ENCODE measurements around the gene MTSS2. TPM values are rescaled to one million over a fixed set of nuclear protein-coding genes. Genes with fewer than 3 reads are reported as not detected.

Gene MTSS2
- total RNA-seq, 1 donor: 97.6 TPM

GRCh38 chr16:70682239-70683145 is 3.4 kb downstream of the MTSS2 start:
- no peak overlapping the region for H3K4me3 ChIP-seq (ENCODE audit: low read depth, low read length)
- no peak for DNase-seq (ENCODE audit: low read depth)
- no peak for TF ChIP-seq CTCF (IDR thresholded peaks at IDR 0.05; ENCODE audit: insufficient read depth, low read depth, low read length)

DNA sequence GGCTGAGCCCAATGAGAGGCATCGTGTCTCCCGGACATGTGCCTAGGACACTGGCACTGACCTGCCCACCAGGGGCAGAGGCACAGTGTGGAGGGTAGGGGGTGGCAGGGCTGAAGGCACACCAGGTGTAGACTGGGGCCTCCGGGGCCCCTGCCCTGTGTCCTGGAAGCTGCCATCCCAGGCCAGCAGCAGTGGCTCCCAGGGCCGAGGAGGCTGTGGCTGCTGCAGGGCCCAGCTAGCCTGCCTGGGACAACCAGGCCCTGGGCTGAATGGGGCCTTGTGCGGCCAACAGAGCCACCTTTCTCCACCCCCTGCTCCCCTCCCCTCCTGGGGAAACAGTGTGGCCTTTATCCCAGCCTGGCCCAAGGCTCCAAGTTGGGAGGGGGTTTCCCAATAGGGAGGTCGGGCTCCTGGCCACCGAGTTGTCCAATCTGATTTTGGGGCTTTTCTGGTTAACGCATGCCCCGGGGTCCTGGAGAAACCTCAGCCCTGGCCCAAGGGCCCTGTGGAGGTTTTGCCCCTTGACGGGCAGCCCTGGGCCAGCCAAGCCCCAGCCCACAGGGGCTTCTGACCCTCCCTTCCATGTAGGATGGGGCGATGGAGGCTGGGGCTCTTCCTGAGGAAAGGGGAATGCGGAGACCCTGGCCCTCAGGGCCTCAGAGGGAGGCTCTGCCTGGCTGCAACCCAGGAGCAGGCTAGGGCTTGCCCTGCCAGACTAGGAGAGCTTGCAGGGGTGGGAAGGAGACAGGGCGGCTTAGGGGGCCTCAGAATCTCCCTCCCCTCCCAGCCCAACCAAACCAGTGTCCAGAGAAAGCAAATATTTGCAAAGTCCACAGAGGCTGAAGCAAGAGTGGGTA is 4.2 kb downstream of the MTSS2 start:
- no peak overlapping the region for H3K4me3 ChIP-seq (ENCODE audit: low read depth, low read length)
- TF ChIP-seq CTCF (IDR thresholded peaks at IDR 0.05; ENCODE audit: insufficient read depth, low read depth, low read length): no peak
- no peak for DNase-seq (ENCODE audit: low read depth)

- TF ChIP-seq CTCF (IDR thresholded peaks at IDR 0.05; ENCODE audit: insufficient read depth, low read depth, low read length): no peak
- no peak for DNase-seq (ENCODE audit: low read depth)
- no peak overlapping the region for H3K4me3 ChIP-seq (ENCODE audit: low read depth, low read length)
Observed at GRCh38 chr16:70680495-70681381, 5.1 kb downstream of the MTSS2 start.

- DNase-seq (ENCODE audit: low read depth): no peak
- H3K4me3 ChIP-seq (ENCODE audit: low read depth, low read length): no peak overlapping the region
- TF ChIP-seq CTCF (IDR thresholded peaks at IDR 0.05; ENCODE audit: insufficient read depth, low read depth, low read length): peak; percentile 36
Observed at GRCh38 chr16:70679671-70680494, 6.0 kb downstream of the MTSS2 start.

DNA sequence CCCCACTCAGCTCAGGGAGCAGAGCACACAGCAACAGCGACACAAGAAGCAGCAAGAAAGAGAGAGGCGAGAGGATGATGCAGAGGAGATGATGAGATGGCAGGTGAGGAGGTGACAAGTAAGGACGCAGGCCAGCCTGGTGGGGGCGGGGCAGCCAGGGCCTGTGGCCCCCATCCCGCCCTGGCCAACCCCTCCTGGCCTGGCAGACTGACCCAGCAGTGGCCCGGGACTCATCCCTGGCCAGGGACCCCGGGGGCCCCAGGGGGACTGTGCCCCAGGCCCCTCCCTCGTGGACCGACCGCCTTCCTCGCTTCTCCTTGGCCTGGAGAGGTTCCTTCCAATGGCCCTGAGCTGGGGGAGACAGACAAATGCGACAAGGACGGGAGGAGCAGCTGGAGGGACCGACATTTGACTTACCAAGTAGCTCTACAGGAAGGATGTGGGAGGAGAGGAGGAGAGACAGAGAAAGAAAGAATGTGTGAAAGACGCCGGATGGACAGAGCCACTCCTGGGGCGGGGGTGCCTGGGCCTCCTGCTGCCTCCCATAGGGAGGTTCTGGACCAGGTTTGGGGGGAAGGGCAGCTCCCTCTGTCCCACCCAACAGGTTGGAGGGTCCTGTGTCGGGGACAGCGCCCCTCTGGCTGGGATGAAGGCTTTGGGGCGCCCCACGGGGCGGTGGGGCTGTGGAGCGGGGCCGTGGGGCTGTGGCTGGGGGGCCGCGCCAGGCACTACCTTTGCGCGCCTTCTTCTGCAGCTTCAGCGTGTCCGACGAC is 6.8 kb downstream of the MTSS2 start:
- no peak overlapping the region for H3K4me3 ChIP-seq (ENCODE audit: low read depth, low read length)
- no peak for DNase-seq (ENCODE audit: low read depth)
- TF ChIP-seq CTCF (IDR thresholded peaks at IDR 0.05; ENCODE audit: insufficient read depth, low read depth, low read length): no peak

Measured in fibroblast of villous mesenchyme (primary cell).